Glutamatergic neuron (in vitro differentiated cells): Measurements from ENCODE around the gene HACD2. TPM values are rescaled to one million over a fixed set of nuclear protein-coding genes. Genes with fewer than 3 reads are reported as not detected.

Experiments
- DNase-seq: peaks from one replicate; pipeline ENCODE4 v3.0.0; 2022
- H3K27ac Mint-ChIP-seq: one replicate; pipeline ENCODE4 v1.8.0; 2020; ENCODE audit warnings: mild to moderate bottlenecking, mixed read lengths, inconsistent platforms; ENCODE audit not compliant: unreplicated experiment
- H3K27me3 Mint-ChIP-seq: one replicate; pipeline ENCODE4 v1.8.0; 2020; ENCODE audit warnings: mild to moderate bottlenecking, moderate library complexity, mixed read lengths, inconsistent platforms; ENCODE audit not compliant: unreplicated experiment
- H3K36me3 Mint-ChIP-seq: one replicate; pipeline ENCODE4 v1.8.0; 2020; ENCODE audit warnings: mild to moderate bottlenecking, mixed read lengths, inconsistent platforms; ENCODE audit not compliant: unreplicated experiment
- H3K4me1 Mint-ChIP-seq: one replicate; pipeline ENCODE4 v1.8.0; 2020; ENCODE audit warnings: mild to moderate bottlenecking, low read depth, mixed read lengths, inconsistent platforms; ENCODE audit not compliant: unreplicated experiment
- H3K4me3 Mint-ChIP-seq: one replicate; pipeline ENCODE4 v1.8.0; 2020; ENCODE audit warnings: mild to moderate bottlenecking, mixed read lengths, inconsistent platforms; ENCODE audit not compliant: unreplicated experiment
- H3K9me3 Mint-ChIP-seq: one replicate; pipeline ENCODE4 v1.8.0; 2020; ENCODE audit warnings: mild to moderate bottlenecking, moderate library complexity, mixed read lengths, inconsistent platforms; ENCODE audit not compliant: unreplicated experiment
- total RNA-seq: library from RNA; stranded (reverse); fragmentation: NEBNext Ultra II Directional; extraction: Animal tissue kit (Norgen Biotek cat#: 25700); gene quantifications from one replicate; pipeline ENCODE4 v1.2.1, GENCODE V29; 2021; ENCODE audit not compliant: unreplicated experiment
- TF ChIP-seq, protein P1 (sequence below): fragments of 200-600 bp; sonication (generic); IDR thresholded peaks from one replicate; pipeline ENCODE4 v1.5.0; 2021; ENCODE audit not compliant: partially characterized antibody, unreplicated experiment

The HACD2 gene
- total RNA-seq, 1 donor from 2014 or later, result 6.9 TPM

- no peak overlapping the region for H3K4me3 Mint-ChIP-seq
- H3K9me3 Mint-ChIP-seq, result no peaks in the 10 kb centered on the region
- no peaks in the 10 kb centered on the region for H3K4me1 Mint-ChIP-seq
- no peak for DNase-seq
- TF ChIP-seq, protein P1, sequence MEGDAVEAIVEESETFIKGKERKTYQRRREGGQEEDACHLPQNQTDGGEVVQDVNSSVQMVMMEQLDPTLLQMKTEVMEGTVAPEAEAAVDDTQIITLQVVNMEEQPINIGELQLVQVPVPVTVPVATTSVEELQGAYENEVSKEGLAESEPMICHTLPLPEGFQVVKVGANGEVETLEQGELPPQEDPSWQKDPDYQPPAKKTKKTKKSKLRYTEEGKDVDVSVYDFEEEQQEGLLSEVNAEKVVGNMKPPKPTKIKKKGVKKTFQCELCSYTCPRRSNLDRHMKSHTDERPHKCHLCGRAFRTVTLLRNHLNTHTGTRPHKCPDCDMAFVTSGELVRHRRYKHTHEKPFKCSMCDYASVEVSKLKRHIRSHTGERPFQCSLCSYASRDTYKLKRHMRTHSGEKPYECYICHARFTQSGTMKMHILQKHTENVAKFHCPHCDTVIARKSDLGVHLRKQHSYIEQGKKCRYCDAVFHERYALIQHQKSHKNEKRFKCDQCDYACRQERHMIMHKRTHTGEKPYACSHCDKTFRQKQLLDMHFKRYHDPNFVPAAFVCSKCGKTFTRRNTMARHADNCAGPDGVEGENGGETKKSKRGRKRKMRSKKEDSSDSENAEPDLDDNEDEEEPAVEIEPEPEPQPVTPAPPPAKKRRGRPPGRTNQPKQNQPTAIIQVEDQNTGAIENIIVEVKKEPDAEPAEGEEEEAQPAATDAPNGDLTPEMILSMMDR, result no peak
- H3K36me3 Mint-ChIP-seq, result no peaks in the 10 kb centered on the region
- no peaks in the 10 kb centered on the region for H3K27me3 Mint-ChIP-seq
- no peak overlapping the region for H3K27ac Mint-ChIP-seq
These were observed 49.3 kb downstream of the HACD2 start for GRCh38 chr3:123535580-123535979.

- Mint-ChIP-seq H3K9me3 (no peaks in the 10 kb centered on the region), H3K27ac (no peak overlapping the region), H3K36me3 (no peaks in the 10 kb centered on the region), H3K27me3 (no peaks in the 10 kb centered on the region), H3K4me3 (no peak overlapping the region), H3K4me1 (no peaks in the 10 kb centered on the region)
- DNase-seq, result no peak
- TF ChIP-seq, protein P1, result no peak
These were observed 50.6 kb downstream of the HACD2 start for GRCh38 chr3:123534264-123534663.

DNA sequence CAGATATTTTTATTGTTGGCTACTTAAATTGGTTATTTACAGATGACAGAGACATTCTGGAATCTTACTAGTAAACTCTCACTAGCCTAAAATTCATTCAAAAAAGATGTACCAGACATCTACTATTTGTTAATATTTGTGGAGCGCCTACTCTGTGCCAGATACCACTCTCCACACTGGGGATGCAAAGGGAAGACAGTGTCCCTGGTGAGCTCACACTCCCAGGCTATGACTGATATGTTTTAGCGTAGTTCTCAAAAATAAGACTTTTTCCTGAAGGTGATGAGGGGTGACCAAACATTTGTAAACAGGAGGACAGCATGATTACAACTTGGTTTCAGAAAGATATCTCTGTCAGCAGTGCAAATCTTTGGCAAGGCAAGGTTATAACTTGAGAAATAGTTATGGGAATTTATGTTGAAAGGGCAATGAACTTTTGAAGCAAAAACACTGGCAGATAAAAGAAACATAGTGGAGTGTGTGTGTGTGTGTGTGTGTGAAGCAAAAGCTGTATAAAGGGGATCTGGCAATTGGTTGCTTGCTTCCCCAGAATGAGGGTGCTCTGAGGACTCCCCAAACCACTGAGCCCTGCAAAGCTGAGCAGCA lies 51.2 kb downstream of the HACD2 start:
- no peak overlapping the region for H3K27ac Mint-ChIP-seq
- no peak overlapping the region for H3K4me3 Mint-ChIP-seq
- TF ChIP-seq, protein P1, result no peak
- no peak for DNase-seq
- no peaks in the 10 kb centered on the region for H3K4me1 Mint-ChIP-seq
- H3K27me3 Mint-ChIP-seq, result no peaks in the 10 kb centered on the region
- no peaks in the 10 kb centered on the region for H3K36me3 Mint-ChIP-seq
- H3K9me3 Mint-ChIP-seq, result no peaks in the 10 kb centered on the region

GRCh38 chr3:123528130-123528529 lies 56.7 kb downstream of the HACD2 start:
- Mint-ChIP-seq H3K4me3 (no peak overlapping the region), H3K4me1 (no peaks in the 10 kb centered on the region), H3K9me3 (no peaks in the 10 kb centered on the region), H3K36me3 (no peaks in the 10 kb centered on the region), H3K27me3 (no peaks in the 10 kb centered on the region), H3K27ac (no peak overlapping the region)
- DNase-seq, result no peak
- TF ChIP-seq, protein P1, result no peak

GRCh38 chr3:123527046-123527445 lies 57.8 kb downstream of the HACD2 start:
- Mint-ChIP-seq H3K4me1 (no peaks in the 10 kb centered on the region), H3K9me3 (no peaks in the 10 kb centered on the region), H3K4me3 (no peak overlapping the region), H3K27me3 (peaks cover 3% of the 10 kb centered on the region), H3K36me3 (no peaks in the 10 kb centered on the region), H3K27ac (no peak overlapping the region)
- TF ChIP-seq, protein P1, result no peak
- no peak for DNase-seq
